Tibial nerve (tissue), 4 donors: Measurements from ENCODE around the gene WNK3.

ENCODE experiments used
- EP300 ChIP-seq, 2 donors: sonication (generic); formaldehyde crosslinking; IDR thresholded peaks; one replicate each; pipeline ENCODE4 v1.6.1; 2017; ENCODE audit warnings: antibody characterized with exemption in 2 of 2, mild to moderate bottlenecking in 1 of 2
- TF ChIP-seq, protein P1 (sequence below), 5 experiments: fragments of 200-600 bp in 3 of 5; fragments of 450-650 bp in 2 of 5; sonication (generic) in 3 of 5; IDR thresholded peaks; one replicate each; pipeline ENCODE4 v1.5.1; 2016 to 2019; ENCODE audit warnings: antibody characterized with exemption in 5 of 5, mild to moderate bottlenecking in 3 of 5, moderate library complexity in 2 of 5

DNA sequence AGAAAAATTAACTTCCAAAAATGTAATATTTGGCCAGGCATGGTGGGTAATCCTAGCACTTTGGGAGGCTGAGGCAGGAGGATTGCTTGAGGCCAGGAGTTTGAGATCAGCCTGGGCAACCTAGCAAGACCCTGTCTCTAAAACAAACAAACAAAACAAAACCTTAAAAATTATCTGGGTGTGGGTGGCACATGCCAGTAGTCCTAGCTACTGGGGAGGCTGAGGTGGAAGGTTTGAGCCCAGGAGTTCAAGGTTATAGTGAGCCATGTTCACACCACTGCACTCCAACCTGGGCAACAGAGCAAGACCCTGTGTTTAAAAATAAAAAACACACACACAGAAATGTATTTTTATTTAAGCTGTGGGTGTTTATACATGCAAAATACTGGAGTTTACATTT is 186.8 kb downstream of the WNK3 start:
- TF ChIP-seq EP300 (IDR thresholded peaks at IDR 0.05) = no peak
- TF ChIP-seq, protein P1, sequence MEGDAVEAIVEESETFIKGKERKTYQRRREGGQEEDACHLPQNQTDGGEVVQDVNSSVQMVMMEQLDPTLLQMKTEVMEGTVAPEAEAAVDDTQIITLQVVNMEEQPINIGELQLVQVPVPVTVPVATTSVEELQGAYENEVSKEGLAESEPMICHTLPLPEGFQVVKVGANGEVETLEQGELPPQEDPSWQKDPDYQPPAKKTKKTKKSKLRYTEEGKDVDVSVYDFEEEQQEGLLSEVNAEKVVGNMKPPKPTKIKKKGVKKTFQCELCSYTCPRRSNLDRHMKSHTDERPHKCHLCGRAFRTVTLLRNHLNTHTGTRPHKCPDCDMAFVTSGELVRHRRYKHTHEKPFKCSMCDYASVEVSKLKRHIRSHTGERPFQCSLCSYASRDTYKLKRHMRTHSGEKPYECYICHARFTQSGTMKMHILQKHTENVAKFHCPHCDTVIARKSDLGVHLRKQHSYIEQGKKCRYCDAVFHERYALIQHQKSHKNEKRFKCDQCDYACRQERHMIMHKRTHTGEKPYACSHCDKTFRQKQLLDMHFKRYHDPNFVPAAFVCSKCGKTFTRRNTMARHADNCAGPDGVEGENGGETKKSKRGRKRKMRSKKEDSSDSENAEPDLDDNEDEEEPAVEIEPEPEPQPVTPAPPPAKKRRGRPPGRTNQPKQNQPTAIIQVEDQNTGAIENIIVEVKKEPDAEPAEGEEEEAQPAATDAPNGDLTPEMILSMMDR (IDR thresholded peaks at IDR 0.05) = no peak
